HG03442 (cell line): Measurements from ENCODE around the gene TMEM233.

ENCODE experiments used
- ATAC-seq: cut with Tn5 transposase; IDR thresholded peaks from one replicate; pipeline ENCODE4 v1.9.1; 2021; ENCODE audit warnings: mild to moderate bottlenecking, moderate library complexity; ENCODE audit not compliant: unreplicated experiment

TMEM233 gene

GRCh38 chr12:119593578-119594398, at the start of gene TMEM233:
TSS of gene TMEM233 (plus strand) at chr12:119593774. CDS start at chr12:119593849, 75 bp downstream.
- ATAC-seq: no peak

- ATAC-seq: peak; percentile 46
These were observed 48.6 kb upstream of the TMEM233 start for GRCh38 chr12:119544765-119545625.

GRCh38 chr12:119546340-119546739, 47.2 kb upstream of the TMEM233 start:
- ATAC-seq: no peak

- ATAC-seq: no peak
These were observed 46.6 kb upstream of the TMEM233 start for GRCh38 chr12:119547001-119547400.

GRCh38 chr12:119556854-119557253, 36.7 kb upstream of the TMEM233 start:
- ATAC-seq: no peak

GRCh38 chr12:119565404-119565803, 28.2 kb upstream of the TMEM233 start:
- no peak for ATAC-seq

- ATAC-seq: no peak
These were observed 22.8 kb upstream of the TMEM233 start for GRCh38 chr12:119570771-119571170.

GRCh38 chr12:119573086-119573485, 20.5 kb upstream of the TMEM233 start:
- ATAC-seq: no peak

GRCh38 chr12:119574255-119574654, 19.3 kb upstream of the TMEM233 start:
- no peak for ATAC-seq

GRCh38 chr12:119576118-119576810, 17.3 kb upstream of the TMEM233 start:
- ATAC-seq: no peak

- no peak for ATAC-seq
These were observed 16.7 kb upstream of the TMEM233 start for GRCh38 chr12:119576915-119577314.

GRCh38 chr12:119578112-119578511, 15.5 kb upstream of the TMEM233 start:
- ATAC-seq: no peak

- ATAC-seq: no peak
These were observed 4.5 kb upstream of the TMEM233 start for GRCh38 chr12:119589097-119589496.

GRCh38 chr12:119589634-119590033, 3.9 kb upstream of the TMEM233 start:
- no peak for ATAC-seq

GRCh38 chr12:119592232-119592631, 1.3 kb upstream of the TMEM233 start:
- ATAC-seq: no peak

GRCh38 chr12:119594399-119594730, 791 bp downstream of the TMEM233 start:
- no peak for ATAC-seq

GRCh38 chr12:119594772-119595445, 1.3 kb downstream of the TMEM233 start:
- no peak for ATAC-seq

GRCh38 chr12:119598159-119598558, 4.6 kb downstream of the TMEM233 start:
- ATAC-seq: no peak

GRCh38 chr12:119601877-119602733, 8.5 kb downstream of the TMEM233 start:
- no peak for ATAC-seq

- no peak for ATAC-seq
These were observed 9.1 kb downstream of the TMEM233 start for GRCh38 chr12:119602734-119603094.
